ENCODE measurements around the gene DMD. TPM values are rescaled to one million over a fixed set of nuclear protein-coding genes. Genes with fewer than 3 reads are reported as not detected.
A peak's percentile ranks its signal among the peaks of the same experiment; 100 is the strongest.

DMD gene
- total RNA-seq, 2 experiments from 2014 or later = 0.20 to 0.47 TPM

DNA sequence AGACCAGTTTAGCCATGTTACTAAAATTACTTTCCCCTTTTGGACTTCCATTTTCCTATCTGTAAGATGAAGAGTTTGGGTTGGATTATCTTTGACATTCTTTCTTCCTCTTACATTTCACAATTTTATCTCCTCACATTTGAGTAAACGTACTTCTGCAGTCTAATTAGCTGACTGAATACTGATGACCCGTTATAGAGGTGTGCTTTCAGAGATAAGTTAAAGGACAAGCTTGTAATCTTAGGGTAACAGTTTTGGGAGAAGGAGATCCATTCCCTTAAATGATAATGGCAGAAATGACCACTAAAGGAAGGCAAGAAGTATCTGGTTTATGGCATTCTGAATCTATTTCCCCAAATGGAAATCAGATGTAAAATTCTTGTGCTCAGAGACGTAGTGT, 1916.9 kb downstream of the DMD start:
- H3K27ac Mint-ChIP-seq = no peak overlapping the region
- H3K4me1 Mint-ChIP-seq (ENCODE audit: low read depth) = no peaks in the 10 kb centered on the region
- no peak for ATAC-seq (ENCODE audit: poor library complexity)
- Histone ChIP-seq H3K27me3 (ENCODE audit: control insufficient read depth in 1 of 2, insufficient read depth in 2 of 2, low read length in 2 of 2) (no peaks in the 10 kb centered on the region), H3K9me3 (ENCODE audit: control insufficient read depth in 1 of 2, insufficient read depth in 1 of 2, low read length in 2 of 2) (no peaks in the 10 kb centered on the region), H3K4me1 (ENCODE audit: insufficient read depth, low read length) (no peaks in the 10 kb centered on the region), H3K36me3 (ENCODE audit: insufficient read depth, low read length) (no peaks in the 10 kb centered on the region), H3K4me3 (ENCODE audit: low read length) (no peak overlapping the region), H3K27ac (ENCODE audit: low read depth in 1 of 2, low read length in 2 of 2) (no peak overlapping the region)
- intact Hi-C loops (cut with DNase I, micrococcal nuclease) = no loop called here
- CTCF ChIA-PET = no interaction called here
- POLR2A ChIA-PET = no interaction called here
- H3K36me3 Mint-ChIP-seq (ENCODE audit: low read depth) = no peaks in the 10 kb centered on the region
- H3K4me3 Mint-ChIP-seq = no peak overlapping the region
- TF ChIP-seq CTCF (IDR thresholded peaks at IDR 0.05) = no peak
- H3K27me3 Mint-ChIP-seq = no peaks in the 10 kb centered on the region
- DNase-seq = no peak
- H3K9me3 Mint-ChIP-seq = no peaks in the 10 kb centered on the region

DNA sequence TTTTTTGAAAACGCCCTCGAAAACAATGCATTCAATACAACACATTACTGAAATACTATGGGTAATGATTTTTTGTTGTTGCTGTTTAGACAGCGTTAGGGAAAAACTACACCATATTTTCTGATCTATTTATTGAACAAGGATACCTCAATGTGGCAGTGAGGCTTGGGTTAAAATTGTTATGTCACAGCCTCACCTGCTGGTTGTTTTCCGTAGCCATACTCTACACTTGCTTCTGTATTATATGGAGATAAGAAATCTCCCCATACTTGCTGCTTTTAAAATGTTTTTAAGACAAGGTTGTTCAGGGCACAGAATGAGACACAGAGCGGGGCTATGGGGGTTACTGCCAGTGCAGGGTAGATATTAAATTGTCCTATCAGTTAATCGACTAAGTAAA, 1917.9 kb downstream of the DMD start:
- Mint-ChIP-seq H3K36me3 (ENCODE audit: low read depth) (no peaks in the 10 kb centered on the region), H3K27me3 (no peaks in the 10 kb centered on the region), H3K4me3 (no peak overlapping the region), H3K27ac (no peak overlapping the region), H3K9me3 (no peaks in the 10 kb centered on the region), H3K4me1 (ENCODE audit: low read depth) (no peaks in the 10 kb centered on the region)
- H3K27me3 ChIP-seq (ENCODE audit: control insufficient read depth in 1 of 2, insufficient read depth in 2 of 2, low read length in 2 of 2) = no peaks in the 10 kb centered on the region
- H3K4me3 ChIP-seq (ENCODE audit: low read length) = no peak overlapping the region
- DNase-seq = peak in 1 of 14 experiments; percentile 0
- ChIA-PET CTCF (no interaction called here), POLR2A (no interaction called here)
- H3K9me3 ChIP-seq (ENCODE audit: control insufficient read depth in 1 of 2, insufficient read depth in 1 of 2, low read length in 2 of 2) = no peaks in the 10 kb centered on the region
- intact Hi-C loops (cut with DNase I, micrococcal nuclease) = no loop called here
- no peak for TF ChIP-seq CTCF (IDR thresholded peaks at IDR 0.05)
- no peak overlapping the region for H3K27ac ChIP-seq (ENCODE audit: low read depth in 1 of 2, low read length in 2 of 2)
- ATAC-seq (ENCODE audit: poor library complexity) = no peak
- no peaks in the 10 kb centered on the region for H3K4me1 ChIP-seq (ENCODE audit: insufficient read depth, low read length)
- no peaks in the 10 kb centered on the region for H3K36me3 ChIP-seq (ENCODE audit: insufficient read depth, low read length)

DNA sequence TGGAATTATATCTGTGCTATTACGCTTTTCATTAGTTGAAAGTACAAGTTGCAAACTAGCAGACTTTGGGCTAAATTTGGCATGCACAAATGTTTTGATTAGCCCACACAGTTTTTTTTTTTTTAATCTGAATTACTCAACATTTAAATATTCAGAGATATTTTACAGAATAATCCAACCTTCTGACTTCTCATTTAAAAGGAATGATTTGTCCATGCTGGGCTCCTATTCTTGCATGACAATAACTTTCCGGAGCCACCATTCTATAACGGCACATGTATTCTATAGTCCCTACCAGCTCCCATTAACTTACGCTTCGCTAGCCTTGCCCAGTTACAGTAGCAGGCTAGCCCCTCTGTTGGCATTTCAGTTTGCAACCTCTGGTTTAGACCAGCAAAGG, 1920.2 kb downstream of the DMD start:
- no peaks in the 10 kb centered on the region for H3K36me3 ChIP-seq (ENCODE audit: insufficient read depth, low read length)
- POLR2A ChIA-PET = no interaction called here
- no peak overlapping the region for H3K27ac ChIP-seq (ENCODE audit: low read depth in 1 of 2, low read length in 2 of 2)
- no peaks in the 10 kb centered on the region for H3K4me1 Mint-ChIP-seq (ENCODE audit: low read depth)
- intact Hi-C loops (cut with DNase I, micrococcal nuclease) = no loop called here
- no peak overlapping the region for H3K4me3 ChIP-seq (ENCODE audit: low read length)
- ATAC-seq (ENCODE audit: poor library complexity) (no peak), DNase-seq (no peak)
- H3K4me1 ChIP-seq (ENCODE audit: insufficient read depth, low read length) = no peaks in the 10 kb centered on the region
- H3K9me3 Mint-ChIP-seq = no peaks in the 10 kb centered on the region
- H3K27ac Mint-ChIP-seq = no peak overlapping the region
- TF ChIP-seq CTCF (IDR thresholded peaks at IDR 0.05) = no peak
- H3K36me3 Mint-ChIP-seq (ENCODE audit: low read depth) = no peaks in the 10 kb centered on the region
- no peaks in the 10 kb centered on the region for H3K9me3 ChIP-seq (ENCODE audit: control insufficient read depth in 1 of 2, insufficient read depth in 1 of 2, low read length in 2 of 2)
- no peak overlapping the region for H3K4me3 Mint-ChIP-seq
- no peaks in the 10 kb centered on the region for H3K27me3 Mint-ChIP-seq
- CTCF ChIA-PET = no interaction called here
- no peaks in the 10 kb centered on the region for H3K27me3 ChIP-seq (ENCODE audit: control insufficient read depth in 1 of 2, insufficient read depth in 2 of 2, low read length in 2 of 2)

Measured in CD4-positive, alpha-beta T cell (primary cell).